Neural progenitor cell (in vitro differentiated cells): Measurements from ENCODE around the gene ARHGEF4.

Experiments
- EZH2phosphoT487 ChIP-seq: fragments of 200-600 bp; sonication (generic); IDR thresholded peaks from 2 replicates; pipeline ENCODE4 v1.6.1; 2017; ENCODE audit warnings: antibody characterized with exemption
- TF ChIP-seq, protein P1 (sequence below): fragments of 200-600 bp; sonication (generic); IDR thresholded peaks from 2 replicates; pipeline ENCODE4 v1.5.1; 2017; ENCODE audit warnings: antibody characterized with exemption, mild to moderate bottlenecking

DNA sequence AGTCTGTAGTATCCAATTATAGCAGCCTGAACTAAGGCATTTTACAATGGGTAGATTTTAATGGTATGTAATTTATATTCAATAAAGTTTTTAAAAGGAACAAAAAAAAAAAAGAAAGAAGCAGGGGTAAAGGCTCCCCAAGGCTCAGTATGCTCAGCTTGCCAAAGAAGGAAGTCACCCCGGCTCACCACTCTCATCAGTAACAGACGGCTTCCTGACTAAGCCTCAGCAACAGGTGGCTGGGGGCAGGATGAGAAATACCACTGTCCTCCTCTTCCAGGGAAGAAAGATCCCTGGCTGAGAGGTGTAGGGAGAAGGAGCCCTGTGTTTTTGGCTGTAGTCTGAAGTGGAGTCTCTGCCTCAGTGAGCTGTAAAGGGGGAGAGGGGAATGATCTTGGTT lies 121.2 kb downstream of the ARHGEF4 start:
- TF ChIP-seq, protein P1, sequence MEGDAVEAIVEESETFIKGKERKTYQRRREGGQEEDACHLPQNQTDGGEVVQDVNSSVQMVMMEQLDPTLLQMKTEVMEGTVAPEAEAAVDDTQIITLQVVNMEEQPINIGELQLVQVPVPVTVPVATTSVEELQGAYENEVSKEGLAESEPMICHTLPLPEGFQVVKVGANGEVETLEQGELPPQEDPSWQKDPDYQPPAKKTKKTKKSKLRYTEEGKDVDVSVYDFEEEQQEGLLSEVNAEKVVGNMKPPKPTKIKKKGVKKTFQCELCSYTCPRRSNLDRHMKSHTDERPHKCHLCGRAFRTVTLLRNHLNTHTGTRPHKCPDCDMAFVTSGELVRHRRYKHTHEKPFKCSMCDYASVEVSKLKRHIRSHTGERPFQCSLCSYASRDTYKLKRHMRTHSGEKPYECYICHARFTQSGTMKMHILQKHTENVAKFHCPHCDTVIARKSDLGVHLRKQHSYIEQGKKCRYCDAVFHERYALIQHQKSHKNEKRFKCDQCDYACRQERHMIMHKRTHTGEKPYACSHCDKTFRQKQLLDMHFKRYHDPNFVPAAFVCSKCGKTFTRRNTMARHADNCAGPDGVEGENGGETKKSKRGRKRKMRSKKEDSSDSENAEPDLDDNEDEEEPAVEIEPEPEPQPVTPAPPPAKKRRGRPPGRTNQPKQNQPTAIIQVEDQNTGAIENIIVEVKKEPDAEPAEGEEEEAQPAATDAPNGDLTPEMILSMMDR = no peak
- no peak for TF ChIP-seq EZH2phosphoT487
